Measurements from ENCODE around the gene SLU7.
"Not testable (repeated sequence)": the region's sequence is repeated elsewhere in the genome, so short reads cannot be mapped to it uniquely, and the experiment has no call there.

Gene SLU7

GRCh38 chr5:160450164-160450932, 31.5 kb upstream of the SLU7 start:
- no peak for DNase-seq

- no peak for DNase-seq
Observed at GRCh38 chr5:160449458-160449857, 30.6 kb upstream of the SLU7 start.

- DNase-seq = no peak
Observed at GRCh38 chr5:160448886-160449285, 30.0 kb upstream of the SLU7 start.

- DNase-seq = no peak
Observed at GRCh38 chr5:160445751-160446150, 26.9 kb upstream of the SLU7 start.

- DNase-seq = no peak
Observed at GRCh38 chr5:160445132-160445531, 26.3 kb upstream of the SLU7 start.

GRCh38 chr5:160444407-160444806, 25.5 kb upstream of the SLU7 start:
- DNase-seq = no peak

- no peak for DNase-seq
Observed at GRCh38 chr5:160442824-160443431, 24.0 kb upstream of the SLU7 start.

GRCh38 chr5:160441311-160441781, 22.5 kb upstream of the SLU7 start:
- DNase-seq = no peak

- peak; percentile 71 for DNase-seq
Observed at GRCh38 chr5:160439205-160439600, 20.3 kb upstream of the SLU7 start.

- peak; percentile 68 for DNase-seq
Observed at GRCh38 chr5:160438316-160439204, 19.7 kb upstream of the SLU7 start.

- DNase-seq = no peak
Observed at GRCh38 chr5:160437271-160437670, 18.4 kb upstream of the SLU7 start.

- not testable (repeated sequence) for DNase-seq
Observed at GRCh38 chr5:160436661-160437060, 17.8 kb upstream of the SLU7 start.

- DNase-seq = no peak
Observed at GRCh38 chr5:160436017-160436416, 17.1 kb upstream of the SLU7 start.

- DNase-seq = no peak
Observed at GRCh38 chr5:160435532-160435931, 16.7 kb upstream of the SLU7 start.

- DNase-seq = peak; percentile 67
Observed at GRCh38 chr5:160434022-160434531, 15.2 kb upstream of the SLU7 start.

- no peak for DNase-seq
Observed at GRCh38 chr5:160432787-160433186, 13.9 kb upstream of the SLU7 start.

GRCh38 chr5:160432196-160432595, 13.3 kb upstream of the SLU7 start:
- peak; percentile 8 for DNase-seq

- no peak for DNase-seq
Observed at GRCh38 chr5:160427607-160428006, 8.7 kb upstream of the SLU7 start.

- peak; percentile 72 for DNase-seq
Observed at GRCh38 chr5:160423099-160423498, 4.2 kb upstream of the SLU7 start.

GRCh38 chr5:160421625-160422258, 2.9 kb upstream of the SLU7 start, which contains the start of gene PTTG1:
Gene PTTG1, plus strand, starts transcription at chr5:160421855. Its CDS starts 458 bp downstream, at chr5:160422313.
- peak; percentile 96 for DNase-seq

- no peak for DNase-seq
Observed at GRCh38 chr5:160420331-160420610, 1.4 kb upstream of the SLU7 start.

- no peak for DNase-seq
Observed at GRCh38 chr5:160419458-160420330, 813 bp upstream of the SLU7 start.
